Suppressor macrophage treated with lipopolysaccharide for 4 hours (primary cell): ENCODE data around the gene RBM22.

Experiments used
- DNase-seq: peaks from one replicate; pipeline ENCODE4 v3.0.0-alpha.2; 2020

RBM22 gene

GRCh38 chr5:150651924-150652671 is 48.8 kb downstream of the RBM22 start:
- DNase-seq = no peak

- DNase-seq = no peak
These were observed 49.5 kb downstream of the RBM22 start for GRCh38 chr5:150651382-150651781.

GRCh38 chr5:150650021-150651006 is 50.5 kb downstream of the RBM22 start:
- no peak for DNase-seq

GRCh38 chr5:150649108-150650020 is 51.5 kb downstream of the RBM22 start:
- no peak for DNase-seq

- no peak for DNase-seq
These were observed 52.4 kb downstream of the RBM22 start for GRCh38 chr5:150648294-150649107.

GRCh38 chr5:150647275-150648251 is 53.3 kb downstream of the RBM22 start:
- no peak for DNase-seq

- no peak for DNase-seq
These were observed 55.7 kb downstream of the RBM22 start for GRCh38 chr5:150645070-150645700.

- no peak for DNase-seq
These were observed 56.3 kb downstream of the RBM22 start for GRCh38 chr5:150644514-150644913.

GRCh38 chr5:150644058-150644457 is 56.8 kb downstream of the RBM22 start:
- no peak for DNase-seq

GRCh38 chr5:150642991-150643710 is 57.7 kb downstream of the RBM22 start:
- no peak for DNase-seq

- DNase-seq = no peak
These were observed 58.3 kb downstream of the RBM22 start for GRCh38 chr5:150642567-150642927.

GRCh38 chr5:150641824-150642566 is 58.9 kb downstream of the RBM22 start:
- no peak for DNase-seq

- no peak for DNase-seq
These were observed 59.8 kb downstream of the RBM22 start for GRCh38 chr5:150641006-150641570.
